ENCODE measurements around the gene CCDC174. TPM values are rescaled to one million over a fixed set of nuclear protein-coding genes. Genes with fewer than 3 reads are reported as not detected.

CCDC174 gene
- total and polyA plus RNA-seq, 2 of the 4 experiments (the other 2 are of a cell fraction): 5.9 to 9.6 TPM

GRCh38 chr3:14657579-14657978, 6.0 kb downstream of the CCDC174 start:
- intact Hi-C loops (cut with micrococcal nuclease): no loop called here
- in situ Hi-C loops (cut with MboI; ENCODE audit: low sequenced_read_pairs): loop anchor here (25.0 kb wide), 1 partner anchor 380 kb away; no protein-coding TSS in a partner anchor
- no peak overlapping the region for H3K9ac ChIP-seq (ENCODE audit: low read depth, low read length)

More at GRCh38 chr3:14657579-14657978, 6.0 kb downstream of the CCDC174 start:
- no peaks in the 10 kb centered on the region for H3K9me1 ChIP-seq (ENCODE audit: insufficient read depth, low read length)
- H3K14ac ChIP-seq (replicated peaks; ENCODE audit: low read depth, low read length): no peak overlapping the region
- H3K4me3 ChIP-seq (ENCODE audit: insufficient read depth, low read depth, low read length): no peak overlapping the region
- no peak overlapping the region for H4K8ac ChIP-seq (ENCODE audit: low read depth in 2 of 2, low read length in 2 of 2)
- no peak overlapping the region for H4K5ac ChIP-seq (ENCODE audit: low read depth, low read length)
- H3K27me3 ChIP-seq (ENCODE audit: control insufficient read depth, insufficient read depth, low read length): no peaks in the 10 kb centered on the region
- peaks cover 42% of the 10 kb centered on the region for H3K36me3 ChIP-seq (ENCODE audit: control insufficient read depth, insufficient read depth, low read length)
- H2BK20ac ChIP-seq (ENCODE audit: low read depth, low read length): no peak overlapping the region
- H2AK9ac ChIP-seq (replicated peaks; ENCODE audit: low read depth, low read length, poor library complexity): no peak overlapping the region
- H2BK15ac ChIP-seq (ENCODE audit: low read depth, low read length): no peak overlapping the region
- no peak overlapping the region for H4K91ac ChIP-seq (ENCODE audit: insufficient read depth, low read depth, low read length)
- no peaks in the 10 kb centered on the region for H3K4me1 ChIP-seq (ENCODE audit: control insufficient read depth, insufficient read depth, low read length)
- no peak overlapping the region for H2AFZ ChIP-seq (replicated peaks; ENCODE audit: low read length, poor library complexity)
- no peak overlapping the region for H3K27ac ChIP-seq (ENCODE audit: insufficient read depth, low read length)
- no peak overlapping the region for H2AK5ac ChIP-seq (ENCODE audit: low read depth, low read length)
- CTCF ChIA-PET: no interaction called here
- TF ChIP-seq RCOR1 (IDR thresholded peaks at IDR 0.05; ENCODE audit: insufficient replicate concordance, low read length): no peak
- no peak for TF ChIP-seq FOS (IDR thresholded peaks at IDR 0.05; ENCODE audit: low read depth, low read length)
- no peak for TF ChIP-seq SMC3 (IDR thresholded peaks at IDR 0.05; ENCODE audit: low read depth, low read length)
- TF ChIP-seq RFX5 (IDR thresholded peaks at IDR 0.05; ENCODE audit: low read depth, low read length): no peak
- TF ChIP-seq CEBPB (IDR thresholded peaks at IDR 0.05; ENCODE audit: low read depth, low read length): no peak
- no peak for TF ChIP-seq ELK1 (IDR thresholded peaks at IDR 0.05; ENCODE audit: borderline replicate concordance, low read depth, low read length)
- TF ChIP-seq MAZ (IDR thresholded peaks at IDR 0.05; ENCODE audit: borderline replicate concordance, low read depth, low read length): no peak
- no peak for TF ChIP-seq NFE2L2 (IDR thresholded peaks at IDR 0.05; ENCODE audit: low read depth, low read length)
- no peak for TF ChIP-seq RAD21 (IDR thresholded peaks at IDR 0.05; ENCODE audit: low read length)
- no peak for TF ChIP-seq BHLHE40 (IDR thresholded peaks at IDR 0.05; ENCODE audit: low read depth, low read length)
- no peak for TF ChIP-seq POLR2A (IDR thresholded peaks at IDR 0.05; ENCODE audit: low read depth, low read length)
- DNase-seq: no peak
- ATAC-seq (ENCODE audit: low read depth): no peak
- no peak overlapping the region for H3K4ac ChIP-seq (ENCODE audit: low read depth, low read length)
- H3K9me3 ChIP-seq (ENCODE audit: control insufficient read depth, insufficient read depth, low read length): no peaks in the 10 kb centered on the region
- dilution Hi-C loops (cut with HindIII; ENCODE audit: low sequenced_read_pairs, unreplicated experiment): no loop called here
- no peak overlapping the region for H3K4me2 ChIP-seq (ENCODE audit: low read depth, low read length)
- H3K79me1 ChIP-seq (ENCODE audit: low read depth in 1 of 2, low read length in 2 of 2): peaks cover 6 to 9% of the 10 kb centered on the region in 2 experiments; a peak in 3 of 4 replicates
- H2BK120ac ChIP-seq (ENCODE audit: low read depth, low read length): no peak overlapping the region
- POLR2A ChIA-PET (ENCODE audit: unreplicated experiment): interaction anchor here (0.6 kb wide), 1 partner anchor 472 kb away, joined by 9 read pairs; no protein-coding TSS in a partner anchor
- no TSS peak for BruUV-seq (replicated peaks)
- H3K56ac ChIP-seq (ENCODE audit: extremely low read depth, insufficient read depth, low read length): no peak overlapping the region
- H2BK5ac ChIP-seq (ENCODE audit: low read depth, low read length, poor library complexity, severe bottlenecking): no peak overlapping the region
- WGBS, 2 experiments (ENCODE audit: extremely low coverage in 2 of 2, insufficient read length in 1 of 2): 80% methylated on average over 1 of the region's 2 CpGs; no CpG with 5 or more reads in 1 of the 2 experiments
- H3K23ac ChIP-seq (ENCODE audit: low read depth, low read length): no peak overlapping the region
- H3K18ac ChIP-seq (ENCODE audit: low read depth, low read length): no peak overlapping the region
- no peaks in the 10 kb centered on the region for H4K20me1 ChIP-seq (ENCODE audit: insufficient read depth, low read length)

Measured in IMR-90 (cell line).